Measurements from ENCODE around the gene CORO2B. TPM values are rescaled to one million over a fixed set of nuclear protein-coding genes. Genes with fewer than 3 reads are reported as not detected.
A peak's percentile ranks its signal among the peaks of the same experiment; 100 is the strongest.

CORO2B gene
- total and polyA plus RNA-seq, 2 of the 13 experiments (the other 11 are each of a cell fraction or from before 2014, with no cell fraction given), result 0.35 to 0.63 TPM

GRCh38 chr15:68730471-68730919, 151.7 kb downstream of the CORO2B start:
- peak; percentile 71 for ATAC-seq
- TF ChIP-seq SMC3 (IDR thresholded peaks at IDR 0.05; ENCODE audit: low read length), result peak; percentile 76
- no peak for TF ChIP-seq ARID2 (CRISPR knock-in tag; IDR thresholded peaks at IDR 0.05; ENCODE audit: borderline replicate concordance)
- TF ChIP-seq ZNF572 (CRISPR knock-in tag; IDR thresholded peaks at IDR 0.05), result 0 out of 2 replicates have a peak, but pooled peaks have one; percentile 30
- TF ChIP-seq RAD21 (CRISPR knock-in tag; IDR thresholded peaks at IDR 0.05), result peak; percentile 42; the same call in 1 of the 2 replicates
- peak; percentile 64 for TF ChIP-seq CTCF (CRISPR knock-in tag; IDR thresholded peaks at IDR 0.05)
- peak; percentile 72 for TF ChIP-seq STAG1 (CRISPR knock-in tag; IDR thresholded peaks at IDR 0.05)
- 29% methylated on average over 6 of the region's 6 CpGs for WGBS (ENCODE audit: low lambda C conversion rate)
- Histone ChIP-seq H3K79me2 (ENCODE audit: insufficient read depth, low read length) (no peaks in the 10 kb centered on the region), H2AFZ (ENCODE audit: low read length) (no peak overlapping the region), H3K36me3 (replicated peaks in 1 of 2; ENCODE audit: control insufficient read depth in 1 of 2, insufficient read depth in 2 of 2, low read length in 2 of 2) (no peaks in the 10 kb centered on the region), H3K4me1 (ENCODE audit: insufficient read depth, low read length) (no peaks in the 10 kb centered on the region), H3K9ac (ENCODE audit: insufficient read depth, low read depth, low read length) (no peak overlapping the region), H3K27me3 (ENCODE audit: control insufficient read depth in 1 of 2, insufficient read depth in 2 of 2, low read length in 2 of 2) (peaks cover 2 to 34% of the 10 kb centered on the region in 2 experiments; a peak in 4 of 5 replicates), H4K20me1 (ENCODE audit: insufficient read depth, low read length) (no peaks in the 10 kb centered on the region), H3K4me3 (replicated peaks in 1 of 3; ENCODE audit: insufficient read depth in 1 of 3, low read depth in 2 of 3, low read length in 3 of 3) (no peak overlapping the region), H3K4me2 (ENCODE audit: low read depth, low read length) (no peak overlapping the region), H3K9me3 (ENCODE audit: low read length) (no peaks in the 10 kb centered on the region), H3K27ac (ENCODE audit: extremely low read length, insufficient read depth, low read length) (no peak overlapping the region)
- ChIA-PET POLR2A (no interaction called here), CTCF (ENCODE audit: low intra/inter-chr PET ratio, low total read pairs) (interaction anchor here (1.3 to 2.6 kb wide), 2 partner anchors 145 to 194 kb away, joined by 7 to 29 read pairs; no protein-coding TSS in a partner anchor)
- intact Hi-C loops (cut with micrococcal nuclease; ENCODE audit: unreplicated experiment), result loop anchor here (2.0 kb wide), 1 partner anchor 194 kb away; no protein-coding TSS in a partner anchor
- in situ Hi-C loops (cut with HindIII; ENCODE audit: extremely low pct_ligation_motif_present, low pct_unique_long_range_greater_than_20kb), result loop anchor here (5.0 kb wide), 1 partner anchor 147 kb away; no protein-coding TSS in a partner anchor
- FAIRE-seq, result peak; percentile 70
- peak; percentile 21 for DNase-seq (ENCODE audit: low spot score)
- no TSS peak for BruUV-seq (replicated peaks)

All from HepG2 (cell line).